HEK293T (cell line): Measurements from ENCODE around the gene C16orf78.

ENCODE experiments used
- CTCF ChIA-PET: fragments of 350-600 bp; formaldehyde crosslinking; extraction: SDS; loops from one replicate; lab custom pipeline; 2021; ENCODE audit warnings: antibody characterized with exemption, inconsistent platforms; lab: Yijun Ruan, JAX
- POLR2A ChIA-PET: fragments of 350-600 bp; formaldehyde crosslinking; extraction: SDS; loops from one replicate; lab custom pipeline; 2020; ENCODE audit warnings: antibody characterized with exemption, inconsistent platforms; lab: Yijun Ruan, JAX
- DNase-seq: peaks from one replicate; pipeline ENCODE4 v3.0.0; 2012; ENCODE audit warnings: mixed read lengths; ENCODE audit errors: extremely low spot score
- ARNT ChIP-seq: fragments of 450-650 bp; IDR thresholded peaks from 2 replicates; pipeline ENCODE4 v1.6.1; 2017; ENCODE audit warnings: mild to moderate bottlenecking
- BHLHE40 ChIP-seq: fragments of 450-650 bp; IDR thresholded peaks from 2 replicates; pipeline ENCODE4 v1.6.1; 2016; ENCODE audit warnings: mild to moderate bottlenecking, moderate library complexity, borderline replicate concordance
- CTBP1 ChIP-seq: fragments of 450-650 bp; IDR thresholded peaks from 2 replicates; pipeline ENCODE4 v1.6.1; 2016; ENCODE audit warnings: borderline replicate concordance
- ELF4 ChIP-seq: fragments of 450-650 bp; IDR thresholded peaks from 2 replicates; pipeline ENCODE4 v1.6.1; 2017; ENCODE audit warnings: antibody characterized with exemption
- FOXA1 ChIP-seq: fragments of 450-650 bp; IDR thresholded peaks from 2 replicates; pipeline ENCODE4 v1.6.1; 2016; ENCODE audit warnings: mild to moderate bottlenecking
- FOXK2 ChIP-seq: fragments of 450-650 bp; IDR thresholded peaks from 2 replicates; pipeline ENCODE4 v1.6.1; 2016; ENCODE audit warnings: mild to moderate bottlenecking
- FOXM1 ChIP-seq: fragments of 450-650 bp; IDR thresholded peaks from 2 replicates; pipeline ENCODE4 v1.6.1; 2017; ENCODE audit warnings: mild to moderate bottlenecking, borderline replicate concordance
- HDGF ChIP-seq: fragments of 450-650 bp; IDR thresholded peaks from 2 replicates; pipeline ENCODE4 v1.6.1; 2017; ENCODE audit warnings: antibody characterized with exemption, borderline replicate concordance
- L3MBTL2 ChIP-seq: fragments of 450-650 bp; conservative IDR thresholded peaks from 2 replicates; pipeline ENCODE4 v1.6.1; 2016; ENCODE audit warnings: mild to moderate bottlenecking
- LEF1 ChIP-seq: fragments of 450-650 bp; IDR thresholded peaks from 2 replicates; pipeline ENCODE4 v1.6.1; 2017; ENCODE audit warnings: mild to moderate bottlenecking, borderline replicate concordance
- NFRKB ChIP-seq: fragments of 450-650 bp; IDR thresholded peaks from 2 replicates; pipeline ENCODE4 v1.6.1; 2016; ENCODE audit warnings: mild to moderate bottlenecking, moderate library complexity
- SP1 ChIP-seq: fragments of 450-650 bp; IDR thresholded peaks from 2 replicates; pipeline ENCODE4 v1.6.1; 2017
- SUZ12 ChIP-seq: fragments of 450-650 bp; IDR thresholded peaks from 2 replicates; pipeline ENCODE4 v1.6.1; 2016; ENCODE audit warnings: mild to moderate bottlenecking
- TARDBP ChIP-seq: fragments of 450-650 bp; IDR thresholded peaks from 2 replicates; pipeline ENCODE4 v1.6.1; 2016
- ZNF384 ChIP-seq: fragments of 450-650 bp; IDR thresholded peaks from 2 replicates; pipeline ENCODE4 v1.6.1; 2016
- TF ChIP-seq, protein P1 (sequence below): fragments of 450-650 bp; IDR thresholded peaks from 2 replicates; pipeline ENCODE4 v1.6.1; 2016

C16orf78 gene

DNA sequence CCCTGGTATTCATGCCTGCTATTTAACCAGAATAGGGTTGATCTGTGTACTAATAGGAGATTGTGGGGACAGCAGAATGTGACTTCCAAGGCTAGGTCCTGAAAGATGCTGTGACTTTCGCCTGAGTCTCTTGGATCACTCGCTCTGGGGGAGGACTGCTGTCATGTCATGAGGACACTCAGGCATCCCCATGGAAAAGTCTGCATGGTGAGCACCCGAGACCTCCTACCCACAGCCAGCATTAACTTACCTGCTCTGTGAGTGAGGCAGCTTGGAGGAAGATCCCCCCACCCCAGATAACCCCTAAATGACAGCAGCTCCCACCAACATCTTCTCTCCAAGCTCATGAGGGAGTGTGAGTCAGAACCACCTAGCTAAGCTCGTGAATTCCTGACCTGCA, 30.3 kb upstream of the C16orf78 start:
- no peak for TF ChIP-seq ZNF384
- no peak for TF ChIP-seq FOXK2
- TF ChIP-seq L3MBTL2, result no peak
- no peak for TF ChIP-seq NFRKB
- no peak for TF ChIP-seq SUZ12
- no peak for TF ChIP-seq FOXM1
- no peak for TF ChIP-seq SP1

DNA sequence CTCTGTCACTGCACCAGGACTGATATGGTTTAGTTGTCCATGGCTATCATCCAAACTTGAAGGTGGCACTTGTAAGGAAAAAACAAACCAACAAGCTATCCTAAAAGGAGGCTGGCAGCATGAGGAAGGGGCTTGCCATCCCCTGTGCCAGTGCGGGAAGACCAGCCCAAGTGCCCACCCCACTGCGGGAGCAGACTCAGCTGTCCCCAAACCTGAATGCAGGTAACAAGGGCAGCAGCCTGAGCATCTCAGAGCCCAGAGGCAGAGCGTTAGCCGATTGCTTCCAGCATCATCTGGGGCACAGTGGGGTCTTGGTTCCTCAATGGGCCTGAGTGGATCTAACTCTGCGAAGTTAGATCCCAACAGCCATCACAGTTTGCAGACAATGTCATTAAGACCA, 29.2 kb upstream of the C16orf78 start:
- no peak for TF ChIP-seq ZNF384
- TF ChIP-seq HDGF, result no peak
- TF ChIP-seq ELF4, result no peak
- TF ChIP-seq SUZ12, result no peak
- no peak for TF ChIP-seq NFRKB
- no peak for TF ChIP-seq SP1
- no peak for TF ChIP-seq TARDBP
- TF ChIP-seq LEF1, result no peak
- no peak for TF ChIP-seq FOXK2
- TF ChIP-seq L3MBTL2, result no peak
- no peak for TF ChIP-seq FOXM1
- no peak for TF ChIP-seq FOXA1
- CTCF ChIA-PET, result no interaction called here
- POLR2A ChIA-PET, result no interaction called here
- DNase-seq, result no peak

More for the DNA sequence above, 30.3 kb upstream of the C16orf78 start:
- POLR2A ChIA-PET, result no interaction called here
- no peak for DNase-seq
- CTCF ChIA-PET, result no interaction called here

DNA sequence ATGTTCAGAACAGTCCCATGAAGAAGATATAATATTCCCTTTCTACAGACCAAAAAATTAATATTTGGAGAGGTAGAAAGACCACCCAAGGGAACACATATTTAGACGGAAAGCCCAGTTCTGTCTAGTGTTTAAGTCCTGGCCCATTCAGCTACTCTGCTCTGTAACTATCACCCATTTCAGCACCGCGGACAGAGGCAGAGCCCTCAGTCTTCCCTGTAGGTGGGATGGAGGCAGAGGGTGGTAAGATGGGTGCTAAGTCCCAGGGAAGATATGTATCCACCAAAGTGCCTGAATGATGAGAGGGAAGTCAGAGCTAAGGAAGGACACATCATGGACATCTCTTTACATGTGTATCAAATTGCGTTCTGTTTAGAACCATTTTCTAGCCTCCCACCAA, 27.8 kb upstream of the C16orf78 start:
- CTCF ChIA-PET, result no interaction called here
- DNase-seq, result no peak

DNA sequence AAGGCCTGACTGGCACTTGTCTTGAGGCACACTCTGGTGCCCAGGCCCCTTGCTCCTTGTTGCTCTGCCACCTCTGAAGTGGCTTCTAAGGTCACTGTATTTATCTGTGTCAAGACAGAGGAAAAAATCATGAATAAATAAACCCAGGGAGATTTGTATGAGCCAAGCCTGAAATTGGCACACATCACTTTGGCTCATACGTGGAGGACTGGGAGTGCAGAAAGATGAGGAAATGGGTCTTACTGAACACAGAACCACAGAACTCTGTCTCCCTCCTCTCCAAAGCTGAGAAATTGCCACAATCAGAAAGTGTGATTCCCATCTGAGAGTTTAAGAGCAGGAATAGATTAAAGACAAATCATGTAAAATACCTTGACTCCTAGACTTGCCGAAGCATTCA, 27.1 kb upstream of the C16orf78 start:
- ChIA-PET CTCF (interaction anchor here (0.7 to 1.2 kb wide), 3 partner anchors 130 to 660 kb away, joined by 3 to 4 read pairs (median 3); no protein-coding TSS in a partner anchor), POLR2A (no interaction called here)

More for the DNA sequence above, 27.8 kb upstream of the C16orf78 start:
- no peak for TF ChIP-seq TARDBP
- TF ChIP-seq SUZ12, result no peak
- no peak for TF ChIP-seq FOXA1
- POLR2A ChIA-PET, result no interaction called here

DNA sequence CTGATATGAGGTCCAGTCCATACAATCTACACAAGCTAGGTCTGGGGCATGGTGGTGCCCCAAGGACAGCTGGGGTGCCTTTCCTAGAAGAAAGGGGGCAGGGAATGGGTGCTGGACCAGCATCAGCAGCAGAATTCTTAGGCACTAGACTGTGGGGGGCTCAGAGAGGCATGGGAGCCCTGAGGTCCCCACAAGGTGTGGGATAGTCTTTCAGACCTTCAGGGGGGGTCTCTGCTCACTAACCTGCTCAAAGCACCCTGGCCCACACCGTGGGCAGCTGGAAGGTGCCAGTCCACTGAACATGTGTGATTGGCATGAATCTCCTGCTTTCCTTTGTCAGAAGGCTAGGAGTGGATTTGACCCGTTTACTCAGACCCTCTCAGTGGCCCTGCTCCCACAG, 26.1 kb upstream of the C16orf78 start:
- DNase-seq, result no peak
- ChIA-PET CTCF (interaction anchor here (1.2 kb wide), 1 partner anchor 652 kb away, joined by 3 read pairs; no protein-coding TSS in a partner anchor), POLR2A (no interaction called here)
- TF ChIP-seq, protein P1, sequence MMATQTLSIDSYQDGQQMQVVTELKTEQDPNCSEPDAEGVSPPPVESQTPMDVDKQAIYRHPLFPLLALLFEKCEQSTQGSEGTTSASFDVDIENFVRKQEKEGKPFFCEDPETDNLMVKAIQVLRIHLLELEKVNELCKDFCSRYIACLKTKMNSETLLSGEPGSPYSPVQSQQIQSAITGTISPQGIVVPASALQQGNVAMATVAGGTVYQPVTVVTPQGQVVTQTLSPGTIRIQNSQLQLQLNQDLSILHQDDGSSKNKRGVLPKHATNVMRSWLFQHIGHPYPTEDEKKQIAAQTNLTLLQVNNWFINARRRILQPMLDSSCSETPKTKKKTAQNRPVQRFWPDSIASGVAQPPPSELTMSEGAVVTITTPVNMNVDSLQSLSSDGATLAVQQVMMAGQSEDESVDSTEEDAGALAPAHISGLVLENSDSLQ, result no peak
- TF ChIP-seq LEF1 (no peak), CTBP1 (no peak), FOXA1 (no peak), FOXK2 (no peak), FOXM1 (no peak), NFRKB (no peak), HDGF (no peak), ARNT (no peak), L3MBTL2 (no peak), ELF4 (no peak), BHLHE40 (no peak), SP1 (no peak), TARDBP (no peak), ZNF384 (no peak), SUZ12 (no peak)

More for the DNA sequence above, 27.1 kb upstream of the C16orf78 start:
- TF ChIP-seq FOXA1, result no peak
- no peak for TF ChIP-seq LEF1
- no peak for TF ChIP-seq L3MBTL2
- no peak for TF ChIP-seq SP1
- TF ChIP-seq BHLHE40, result no peak
- TF ChIP-seq FOXK2, result no peak
- TF ChIP-seq ELF4, result no peak
- TF ChIP-seq NFRKB, result no peak
- TF ChIP-seq TARDBP, result no peak
- no peak for TF ChIP-seq CTBP1
- no peak for TF ChIP-seq ZNF384
- no peak for TF ChIP-seq FOXM1
- no peak for TF ChIP-seq HDGF
- TF ChIP-seq ARNT, result no peak
- no peak for TF ChIP-seq SUZ12
- TF ChIP-seq, protein P1, result no peak
- no peak for DNase-seq

DNA sequence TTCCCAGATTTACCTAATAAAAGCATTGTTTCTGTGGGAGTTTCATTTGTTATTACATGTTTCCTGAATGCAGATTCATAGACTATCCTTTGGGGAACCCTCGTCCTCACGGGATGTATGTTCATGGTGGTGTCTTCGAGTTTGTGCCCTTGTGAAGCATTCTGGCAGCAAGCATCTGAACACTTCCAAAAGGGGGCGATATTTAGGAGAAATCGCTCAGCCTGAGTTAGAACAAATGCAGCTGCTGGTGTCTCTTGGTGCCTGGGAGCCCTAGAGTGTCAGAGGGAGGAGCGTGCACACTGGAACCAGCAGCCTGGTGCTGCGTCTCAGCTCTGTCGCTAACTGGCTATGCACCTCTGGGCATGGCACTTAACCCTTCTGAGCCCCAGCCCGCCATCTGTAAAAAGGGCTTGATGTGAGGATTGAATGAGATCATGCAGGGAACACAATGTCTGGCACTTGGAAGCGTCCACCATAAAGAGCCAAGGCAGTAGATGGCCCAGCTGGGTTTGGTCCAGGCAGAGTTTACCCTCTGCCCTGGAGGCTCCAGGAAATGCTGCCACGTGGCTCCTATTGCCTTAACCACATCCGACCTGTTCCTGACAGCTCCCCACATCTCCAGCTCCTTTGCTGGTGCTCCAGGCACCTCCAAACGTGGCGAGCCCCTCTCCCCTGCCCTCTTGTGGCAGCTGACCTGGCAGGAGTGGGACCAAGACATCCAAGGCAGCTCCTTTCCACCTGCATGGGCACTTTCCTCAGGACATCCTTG, 25.0 kb upstream of the C16orf78 start:
- no peak for DNase-seq
- TF ChIP-seq CTBP1, result no peak
- no peak for TF ChIP-seq TARDBP
- no peak for TF ChIP-seq L3MBTL2
- TF ChIP-seq ZNF384, result no peak
- no peak for TF ChIP-seq FOXA1
- TF ChIP-seq FOXM1, result no peak
- TF ChIP-seq, protein P1, result no peak
- TF ChIP-seq LEF1, result no peak
- TF ChIP-seq ELF4, result no peak
- no peak for TF ChIP-seq SP1
- TF ChIP-seq BHLHE40, result no peak
- TF ChIP-seq HDGF, result no peak
- TF ChIP-seq SUZ12, result no peak
- TF ChIP-seq ARNT, result no peak
- no peak for TF ChIP-seq FOXK2
- no peak for TF ChIP-seq NFRKB
- ChIA-PET CTCF (interaction anchor here (0.6 to 1.6 kb wide), 2 partner anchors 16 to 306 kb away, joined by 3 to 7 read pairs; no protein-coding TSS in a partner anchor), POLR2A (no interaction called here)
